NCI-H69 (cell line): ENCODE results near the gene CUBN.

ENCODE experiments used
- DNase-seq: peaks from one replicate; lab custom pipeline; 2025; lab: John Stamatoyannopoulos, UW

The CUBN gene

DNA sequence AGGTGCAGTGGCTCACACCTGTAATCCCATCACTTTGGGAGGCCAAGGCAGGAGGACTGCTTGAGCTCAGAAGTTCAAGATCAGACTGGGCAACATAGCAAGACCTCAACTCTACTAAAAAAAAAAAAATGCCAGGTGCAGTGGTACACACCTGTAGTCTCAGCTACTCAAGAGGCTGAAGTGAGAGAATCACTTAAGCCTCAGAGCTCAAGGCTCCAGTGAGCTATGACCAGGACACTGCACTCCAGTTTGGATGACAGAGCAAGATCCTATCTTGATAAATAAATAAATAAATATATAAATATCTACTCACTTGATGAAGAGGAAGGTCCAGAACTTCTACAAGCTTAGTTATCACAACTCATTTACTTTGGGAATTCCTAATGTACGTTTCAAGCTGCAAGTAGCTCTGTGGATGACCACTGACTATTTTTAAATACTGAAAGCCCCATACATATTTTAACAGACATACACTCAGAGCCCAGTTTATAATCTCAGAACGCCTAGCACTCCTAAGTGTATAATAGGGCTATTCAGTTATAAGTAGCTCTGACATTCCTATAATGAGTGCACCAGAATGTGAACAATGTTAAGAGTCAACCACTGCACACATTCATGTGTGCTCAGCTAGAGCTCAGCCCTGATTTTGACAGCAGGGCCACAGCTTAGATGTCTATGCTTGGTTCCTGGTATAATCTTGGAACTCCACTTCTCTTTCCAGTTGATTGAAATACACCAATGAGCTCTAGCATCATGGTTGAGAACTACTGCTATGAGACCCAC is 119.1 kb downstream of the CUBN start:
- no peak for DNase-seq

DNA sequence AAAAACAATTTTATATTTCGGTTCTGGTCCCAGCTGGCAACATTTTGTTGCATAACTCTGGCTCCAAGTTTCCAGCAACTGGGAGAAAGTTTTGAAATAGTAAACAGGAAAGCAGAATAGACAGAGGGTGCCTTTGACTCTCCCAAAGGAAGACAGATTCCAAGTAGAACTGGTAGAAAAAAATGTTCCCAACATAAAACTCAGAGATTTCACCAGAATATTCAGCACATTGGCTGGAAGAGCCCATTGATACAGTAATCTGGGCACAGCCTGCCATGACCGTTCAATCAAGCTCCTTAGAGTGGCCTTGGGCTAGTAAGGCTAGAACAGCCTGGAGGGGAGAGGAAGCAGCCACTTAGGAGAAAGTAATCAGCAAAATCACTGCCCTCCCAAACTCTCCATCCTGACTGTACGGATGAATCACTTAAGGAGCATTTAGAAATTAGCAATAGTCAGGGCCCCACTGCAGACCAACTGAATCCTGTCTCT is 120.4 kb downstream of the CUBN start:
- DNase-seq, result no peak

DNA sequence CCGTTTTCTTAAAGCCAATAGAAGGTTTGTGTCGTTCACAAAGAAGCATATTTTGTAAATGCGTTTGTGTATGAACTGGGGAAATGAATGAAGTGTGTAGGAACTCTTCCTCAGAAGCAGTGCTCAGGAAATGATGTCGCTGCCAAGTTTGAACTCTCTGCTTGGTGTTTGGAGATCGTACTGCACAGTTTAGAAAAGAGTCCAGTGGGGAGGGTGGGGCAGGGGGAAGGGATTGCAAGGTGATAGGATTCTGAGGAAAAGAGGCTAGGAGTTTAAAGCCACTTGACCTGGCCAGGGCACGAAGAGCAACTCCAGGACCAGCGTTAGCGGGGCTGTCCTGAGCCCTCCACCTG is 122.2 kb downstream of the CUBN start:
- no peak for DNase-seq

DNA sequence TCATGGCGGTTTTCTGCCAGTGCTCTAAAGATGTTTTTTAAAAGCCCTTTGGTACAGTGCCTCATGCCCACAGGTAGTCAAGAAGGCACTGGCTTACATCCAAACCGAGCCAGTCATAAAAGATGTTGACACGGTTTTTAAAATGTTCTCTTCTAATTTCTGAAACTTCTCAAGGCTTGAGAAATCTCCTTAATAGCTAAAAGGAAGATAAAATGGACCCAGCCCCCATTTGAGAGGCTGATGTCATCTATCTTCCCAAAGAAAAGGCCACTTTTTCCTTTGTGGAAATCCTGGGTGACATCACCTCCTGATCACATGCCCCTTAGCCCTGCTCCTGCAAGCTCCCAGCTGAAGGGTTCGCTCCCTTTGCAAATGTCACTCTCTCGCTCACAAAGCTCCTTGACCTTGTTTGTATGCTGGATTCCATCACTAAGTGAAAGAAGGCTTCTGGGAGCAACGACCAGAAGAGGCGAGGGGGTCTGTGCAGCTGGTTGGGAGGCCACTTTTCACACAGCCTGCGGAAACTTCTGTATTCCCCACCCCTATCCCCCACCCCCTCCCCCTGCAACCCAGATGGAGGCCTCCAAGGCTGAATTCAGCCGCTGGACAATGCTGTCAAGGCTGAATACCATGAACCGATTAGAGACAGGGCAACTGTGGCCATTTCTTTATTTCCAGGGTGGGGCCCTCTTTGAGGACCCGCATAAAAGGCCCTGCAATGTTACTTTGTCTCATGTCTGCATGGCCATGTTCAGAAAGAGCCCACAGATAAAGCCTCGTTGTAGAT is 122.8 kb downstream of the CUBN start:
- DNase-seq, result no peak

DNA sequence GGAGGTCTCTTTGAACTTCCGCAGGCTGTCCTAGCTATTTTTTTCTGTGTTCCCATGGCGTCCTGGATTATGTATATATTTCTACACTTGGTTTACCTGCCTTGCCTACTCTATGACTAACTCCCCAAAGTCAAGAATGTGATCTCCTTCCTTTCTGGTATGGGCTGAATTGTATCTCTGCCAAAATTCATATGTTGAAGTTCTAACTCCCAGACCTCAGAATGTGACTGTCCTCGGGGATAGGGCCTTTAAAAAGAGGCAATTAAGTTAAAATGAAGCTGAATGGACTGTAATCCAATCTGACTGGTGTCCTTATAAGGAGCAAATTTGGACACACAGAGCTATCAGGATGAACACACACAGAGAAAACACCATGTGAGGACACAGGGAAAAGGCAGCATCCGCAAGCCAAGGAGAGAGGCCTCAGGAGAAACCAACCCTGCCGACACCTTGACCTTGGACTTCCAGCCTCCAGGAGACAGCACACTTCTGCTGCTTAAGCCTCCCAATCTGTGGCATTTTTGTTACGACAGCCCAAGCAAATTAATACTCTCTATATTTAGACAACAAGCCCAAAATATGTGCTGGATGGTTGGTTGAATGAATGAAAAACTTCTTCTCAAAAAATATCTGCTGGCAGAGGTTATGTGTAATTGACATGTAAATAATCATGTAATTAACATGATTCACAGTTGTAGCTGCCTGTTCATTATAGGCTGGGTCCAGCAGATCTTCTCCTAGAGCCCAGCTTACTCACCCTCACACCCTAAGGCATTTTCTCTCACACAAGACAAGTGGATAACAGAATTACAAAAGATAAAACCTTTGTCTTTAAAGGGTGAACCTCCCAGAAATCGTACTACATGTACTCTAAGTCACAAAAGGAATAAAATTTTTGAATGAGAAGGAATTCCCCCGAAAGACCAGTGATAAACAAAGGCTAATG is 123.7 kb downstream of the CUBN start:
- DNase-seq, result no peak

DNA sequence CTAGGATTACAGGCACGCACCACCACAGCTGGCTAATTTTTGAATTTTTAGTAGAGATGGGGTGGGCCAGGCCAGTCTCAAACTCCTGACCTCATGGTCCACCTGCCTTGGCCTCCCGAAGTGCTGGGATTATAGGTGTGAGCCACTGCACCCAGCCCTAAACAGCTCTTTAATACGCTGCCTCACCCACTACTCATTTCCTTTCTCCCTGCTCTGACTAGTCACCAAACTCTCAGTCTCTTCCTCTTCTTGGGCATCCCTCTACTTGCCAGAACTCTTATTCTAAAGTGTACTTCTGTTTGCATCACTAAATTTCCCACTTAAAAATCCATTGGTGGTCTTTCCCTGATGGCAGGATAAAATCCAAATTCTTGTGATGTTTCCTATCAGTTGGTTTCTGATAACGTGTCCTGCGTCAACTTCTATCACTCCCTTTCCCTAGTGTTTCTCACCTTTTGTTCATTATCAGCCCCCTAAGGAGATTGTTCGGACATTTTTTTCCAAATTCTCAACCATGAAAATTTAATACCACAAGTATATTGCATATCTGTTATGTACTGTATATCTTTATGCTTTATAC is 124.7 kb downstream of the CUBN start:
- no peak for DNase-seq

DNA sequence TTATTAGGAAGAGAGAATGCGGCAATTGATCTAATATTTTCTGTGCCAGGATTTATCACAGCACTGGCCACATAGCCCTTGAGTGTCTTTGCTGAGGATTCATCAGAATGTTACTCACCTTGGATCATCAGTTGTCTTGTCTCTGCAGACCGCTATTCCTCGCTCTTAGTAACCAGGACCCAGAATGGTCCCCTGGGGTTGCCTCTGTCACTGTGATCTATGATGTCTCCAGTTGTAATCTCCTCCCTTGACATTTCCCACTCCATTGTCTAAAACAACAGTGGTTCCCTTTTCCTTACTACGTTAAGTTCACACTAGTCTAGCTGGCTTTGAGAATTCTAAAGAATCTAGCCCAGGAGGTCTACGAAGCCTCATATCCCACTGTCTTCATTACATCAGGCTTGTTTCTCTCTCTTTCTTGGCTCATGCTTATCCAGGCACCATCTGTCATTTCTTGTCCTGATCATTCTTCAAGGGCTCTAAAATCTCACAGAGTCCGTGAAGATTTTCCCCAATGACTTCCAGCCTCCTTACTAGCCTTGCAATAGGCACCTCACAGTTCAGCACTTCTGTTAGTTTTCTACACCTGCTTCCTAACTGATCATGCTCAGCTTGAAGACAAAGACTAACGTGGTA is 125.8 kb downstream of the CUBN start:
- DNase-seq, result no peak

DNA sequence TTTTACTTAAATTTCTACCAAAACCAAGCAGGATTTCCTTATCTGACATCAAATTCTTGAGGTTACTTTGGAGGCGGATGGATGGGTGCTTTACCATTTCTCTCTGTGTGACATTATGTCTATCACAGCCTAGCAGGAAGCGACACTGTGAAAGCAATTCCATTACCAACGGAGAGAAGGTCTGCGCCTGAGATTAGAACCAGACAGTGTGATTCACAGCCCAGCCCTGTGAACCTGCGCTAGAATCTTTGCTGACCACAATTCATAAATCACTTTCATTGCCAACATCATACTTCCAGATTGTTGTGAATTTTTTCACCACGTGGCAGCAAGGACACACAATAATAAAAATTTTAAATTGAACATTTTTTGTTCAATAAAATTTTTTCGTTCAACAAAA is 126.5 kb downstream of the CUBN start:
- DNase-seq, result no peak

DNA sequence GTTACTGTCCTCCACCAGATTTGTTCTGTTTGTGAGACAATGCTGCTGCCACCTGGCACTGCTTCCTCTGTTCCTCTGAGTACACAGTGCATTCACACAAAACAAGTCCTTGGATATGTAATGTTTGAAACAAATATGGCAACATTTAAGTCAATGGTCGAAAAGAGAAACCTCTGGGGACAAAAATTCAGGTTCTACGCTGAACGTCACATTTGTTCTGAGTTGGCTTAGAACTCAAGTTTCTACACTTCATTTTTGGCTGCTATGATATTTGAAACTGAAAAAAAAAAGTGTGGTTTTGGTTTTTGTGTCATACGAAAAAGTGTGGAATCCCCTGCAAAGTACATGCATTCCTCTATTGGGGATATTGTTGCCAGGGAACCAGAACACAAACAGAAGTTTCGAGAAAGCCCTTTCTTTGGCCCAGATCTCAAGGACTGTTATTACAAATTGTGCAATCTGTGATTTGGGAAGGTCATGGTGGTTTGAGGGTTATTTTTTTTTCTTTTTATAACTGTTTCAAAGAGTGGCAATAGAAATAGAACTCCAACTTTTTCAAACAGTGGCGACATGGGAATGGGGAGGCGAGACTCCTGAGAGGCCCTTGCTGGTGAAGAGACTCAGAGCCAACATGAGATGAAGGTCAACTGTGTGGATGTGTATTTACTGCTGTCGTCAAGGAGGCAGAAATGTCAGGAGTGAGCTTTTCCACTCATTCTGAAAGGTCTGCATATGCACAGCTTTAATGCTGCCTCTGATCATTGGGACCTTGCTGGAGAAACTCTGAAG is 127.5 kb downstream of the CUBN start:
- DNase-seq, result no peak

DNA sequence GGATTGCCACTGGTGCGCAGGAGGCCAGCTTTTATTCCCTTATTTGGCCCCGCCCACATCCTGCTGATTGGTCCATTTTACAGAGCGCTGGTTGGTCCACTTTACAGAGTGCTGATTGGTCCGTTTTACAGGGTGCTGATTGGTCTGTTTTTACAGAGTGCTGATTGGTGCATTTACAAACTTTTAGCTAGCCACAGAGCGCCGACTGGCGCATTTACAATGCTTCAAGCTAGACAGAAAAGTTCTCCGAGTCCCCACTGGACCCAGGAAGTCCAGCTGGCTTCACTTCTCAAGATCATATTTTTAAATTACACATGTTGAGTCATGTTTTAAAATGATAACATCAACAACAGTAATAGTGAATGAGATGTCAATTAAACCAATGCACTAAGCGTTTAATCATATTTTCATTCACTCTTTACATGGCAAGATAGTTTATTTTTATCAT is 128.3 kb downstream of the CUBN start:
- DNase-seq, result no peak

DNA sequence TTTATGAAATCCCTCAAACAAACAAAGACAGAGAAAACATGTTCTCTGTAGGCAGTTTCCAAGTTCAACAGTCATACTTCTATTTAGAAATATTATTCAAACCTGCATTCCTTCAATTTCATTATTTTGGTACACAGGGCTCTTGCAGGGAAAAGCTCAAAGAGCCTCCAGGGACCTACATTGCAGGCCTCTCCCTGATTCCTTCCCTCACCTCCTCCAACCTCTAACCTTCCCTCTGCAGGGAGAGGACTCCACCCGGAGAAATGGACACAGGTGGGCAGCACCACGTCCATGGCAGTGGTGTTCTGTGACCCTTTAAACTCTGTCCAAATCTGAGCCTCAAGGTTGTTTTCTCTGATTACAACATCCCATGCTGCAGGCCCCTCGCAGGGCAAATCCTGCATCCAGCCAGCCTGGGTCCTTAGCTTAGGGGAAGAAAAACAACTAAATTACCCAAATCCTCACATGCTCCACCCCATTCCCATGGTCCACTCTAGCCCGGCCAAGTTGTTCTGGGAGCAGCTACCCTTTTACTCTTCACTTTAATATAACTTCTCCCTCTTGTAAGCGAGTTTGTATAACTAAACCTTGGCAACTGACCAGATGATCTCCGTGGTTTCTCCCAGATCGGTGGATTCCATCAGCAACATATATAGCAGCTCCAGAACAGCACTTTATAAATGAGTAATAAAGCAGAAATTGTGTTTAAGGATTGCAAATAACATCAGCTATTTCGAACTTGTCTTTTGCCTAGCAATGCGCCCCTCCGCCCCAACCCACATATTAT is 129.8 kb downstream of the CUBN start:
- no peak for DNase-seq

DNA sequence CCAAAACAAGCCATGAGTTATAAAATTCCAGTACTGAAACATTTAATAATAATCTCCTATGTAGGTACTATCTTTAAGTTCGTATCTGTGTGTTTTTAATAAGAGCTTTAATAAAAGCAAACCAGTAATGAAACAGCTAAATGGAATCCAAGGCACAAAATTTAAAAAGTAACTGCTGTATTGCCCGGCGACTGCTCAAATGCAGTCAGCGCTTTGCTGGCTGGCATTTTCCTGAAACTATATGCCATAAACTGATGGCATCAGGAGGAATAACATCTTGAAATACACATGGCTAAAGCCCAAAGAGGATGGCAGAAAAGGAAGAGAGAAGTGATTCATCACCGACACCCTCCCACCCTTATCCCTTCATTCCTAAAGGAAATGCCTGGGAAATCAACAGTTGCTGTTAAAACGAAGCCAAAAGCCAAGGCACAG is 133.1 kb downstream of the CUBN start:
- DNase-seq, result no peak

DNA sequence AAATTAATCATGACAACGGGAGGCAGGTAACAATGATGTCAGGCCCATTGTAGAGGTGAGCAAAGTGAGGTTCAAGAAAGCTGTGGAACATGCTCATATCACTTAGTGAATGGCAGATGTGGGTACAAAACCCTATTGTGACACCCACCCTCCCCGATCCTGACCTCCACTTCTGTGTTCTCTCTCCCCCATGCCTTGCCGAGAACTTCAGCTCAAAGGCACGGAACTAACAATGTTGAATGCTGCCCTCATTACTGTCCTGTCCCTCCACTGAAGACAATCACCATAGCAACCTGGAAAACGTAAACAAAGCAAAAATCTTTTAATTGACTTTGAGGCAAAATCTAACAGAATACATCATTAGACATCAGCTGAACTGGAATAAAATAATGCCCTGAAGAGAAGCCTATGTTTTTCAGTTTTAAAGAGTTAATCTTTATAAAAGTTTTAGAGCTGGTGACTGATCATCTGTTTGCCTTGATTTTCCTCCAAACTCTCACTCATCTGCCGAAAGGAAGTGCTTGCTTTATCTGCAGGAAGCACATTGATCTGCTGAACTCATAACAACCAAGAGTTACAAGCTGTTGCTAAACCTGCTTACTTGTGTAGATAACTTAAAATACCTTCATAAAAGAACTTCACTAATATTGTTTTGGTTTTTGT is 133.6 kb downstream of the CUBN start:
- no peak for DNase-seq

DNA sequence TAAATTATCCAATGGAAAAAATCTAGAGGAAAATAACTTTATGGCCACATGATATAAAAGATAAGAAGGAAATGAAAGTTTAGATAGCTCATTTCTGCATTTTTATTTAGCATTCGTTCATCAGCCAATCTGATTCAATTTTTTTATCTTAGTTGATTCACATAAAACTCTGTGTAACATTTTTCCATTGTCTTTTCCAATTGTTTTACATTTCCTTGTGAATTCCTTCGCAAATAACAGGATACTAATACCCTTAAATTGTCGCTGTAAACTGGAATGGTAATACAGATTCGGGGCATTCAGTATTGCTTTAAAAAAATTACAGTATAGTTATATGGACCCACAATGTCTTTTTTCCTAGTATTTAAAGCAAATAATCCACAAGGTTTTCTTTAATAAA is 136.4 kb downstream of the CUBN start:
- no peak for DNase-seq

DNA sequence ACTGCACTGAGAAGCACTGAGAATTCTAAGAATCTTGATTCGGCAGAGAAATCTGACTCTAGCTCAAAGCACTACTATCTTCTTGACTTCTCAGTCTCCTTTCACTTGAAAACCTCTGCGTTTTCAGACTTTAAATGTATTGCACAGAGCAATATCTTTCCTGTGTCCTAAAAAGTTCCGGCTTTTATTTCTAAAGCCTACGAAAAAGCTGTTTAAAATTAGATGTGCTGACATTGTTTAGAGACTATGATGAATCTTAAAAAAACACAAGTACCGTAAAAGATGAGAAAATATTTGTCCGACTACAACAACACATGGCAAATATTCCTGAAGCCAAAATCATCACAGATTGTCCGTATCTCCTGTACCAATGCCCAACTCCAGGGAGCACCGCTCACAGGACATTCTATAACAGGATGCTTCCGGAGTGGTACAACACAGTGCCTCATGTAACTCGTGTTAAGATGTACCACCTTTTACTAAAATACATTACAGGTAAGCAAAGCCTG is 136.9 kb downstream of the CUBN start:
- DNase-seq, result no peak

DNA sequence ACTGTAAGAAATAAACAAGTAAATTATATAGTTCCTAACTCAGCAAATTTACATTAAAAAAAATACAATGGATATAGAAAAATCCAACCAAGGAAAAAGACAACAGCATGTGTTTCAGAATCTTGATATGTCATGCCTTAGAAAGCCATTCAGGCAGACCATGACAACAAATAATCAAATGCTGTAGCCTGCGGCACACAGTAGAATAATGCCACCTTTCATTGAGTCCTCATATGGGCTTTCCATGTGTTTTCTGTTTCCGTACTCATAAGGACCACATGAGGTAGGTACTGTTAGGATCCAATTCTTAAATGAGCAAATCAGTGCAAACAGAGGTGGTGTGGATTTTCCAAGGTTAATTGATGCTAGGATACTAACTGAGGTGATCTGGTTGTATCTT is 138.6 kb downstream of the CUBN start:
- DNase-seq, result no peak

DNA sequence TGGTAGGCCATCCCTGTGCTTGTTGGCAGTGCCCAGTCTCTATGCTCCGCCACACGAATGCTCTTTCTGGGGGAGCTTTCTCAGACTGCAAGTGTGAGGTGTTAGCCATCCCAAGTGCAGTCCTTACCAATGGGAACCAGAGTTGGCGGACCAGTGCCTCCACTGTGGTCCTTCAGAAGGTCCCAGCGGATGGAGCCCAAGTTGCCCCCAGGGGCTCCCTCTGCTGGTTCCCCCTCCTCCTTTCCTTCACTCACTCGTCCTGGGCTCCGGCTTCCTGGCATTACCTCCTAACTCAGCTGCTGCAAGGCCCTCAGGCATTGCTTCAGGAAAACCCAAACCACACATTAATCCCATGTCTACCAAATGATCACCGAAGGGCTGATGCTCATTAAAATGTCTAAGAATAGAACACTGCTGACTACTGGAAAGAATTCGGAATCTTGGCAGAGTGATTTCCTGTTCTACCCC is 139.8 kb downstream of the CUBN start:
- DNase-seq, result no peak

DNA sequence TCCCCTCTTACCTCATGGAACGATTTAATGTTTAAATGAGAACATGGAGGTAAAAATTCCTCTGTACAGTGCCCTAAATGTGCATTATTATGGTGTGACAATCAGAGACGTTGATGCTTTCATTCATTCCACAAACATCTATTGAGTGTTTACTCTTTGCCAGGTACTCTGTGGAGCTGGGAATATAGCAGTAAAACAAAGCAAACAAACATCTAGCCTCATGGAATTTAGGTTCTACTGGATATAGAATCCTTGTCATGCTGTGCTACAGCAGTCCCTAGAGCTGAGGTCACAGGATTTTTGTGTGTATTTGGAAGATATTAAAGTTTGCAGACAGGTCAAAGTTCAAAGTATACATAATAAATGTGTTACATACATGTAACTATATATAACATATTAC is 140.7 kb downstream of the CUBN start:
- DNase-seq, result no peak
